ENCODE data around the gene SEM1.
"Not testable (repeated sequence)": the region's sequence is repeated elsewhere in the genome, so short reads cannot be mapped to it uniquely, and the experiment has no call there.

Gene SEM1

GRCh38 chr7:96709381-96710228, at the start of gene SEM1:
Gene SEM1, minus strand, starts transcription at chr7:96709846. Its CDS starts 83 bp downstream, at chr7:96709763.
- DNase-seq: peak; percentile 21 to 59 (median 50)

GRCh38 chr7:96757880-96758279, 48.2 kb upstream of the SEM1 start:
- DNase-seq: not testable (repeated sequence)

GRCh38 chr7:96747418-96747940, 37.8 kb upstream of the SEM1 start:
- no peak for DNase-seq

- no peak for DNase-seq
Observed at GRCh38 chr7:96740130-96740529, 30.5 kb upstream of the SEM1 start.

- DNase-seq: no peak
Observed at GRCh38 chr7:96739609-96740008, 30.0 kb upstream of the SEM1 start.

- no peak for DNase-seq
Observed at GRCh38 chr7:96739167-96739566, 29.5 kb upstream of the SEM1 start.

- no peak for DNase-seq
Observed at GRCh38 chr7:96738705-96739104, 29.1 kb upstream of the SEM1 start.

GRCh38 chr7:96737545-96738050, 28.0 kb upstream of the SEM1 start:
- no peak for DNase-seq

- DNase-seq: no peak
Observed at GRCh38 chr7:96734343-96734742, 24.7 kb upstream of the SEM1 start.

- no peak for DNase-seq
Observed at GRCh38 chr7:96729820-96730219, 20.2 kb upstream of the SEM1 start.

GRCh38 chr7:96728139-96728538, 18.5 kb upstream of the SEM1 start:
- no peak for DNase-seq

- no peak for DNase-seq
Observed at GRCh38 chr7:96727534-96728088, 18.0 kb upstream of the SEM1 start.

GRCh38 chr7:96723622-96724021, 14.0 kb upstream of the SEM1 start:
- no peak for DNase-seq

GRCh38 chr7:96722928-96723327, 13.3 kb upstream of the SEM1 start:
- DNase-seq: not testable (repeated sequence)

- DNase-seq: no peak
Observed at GRCh38 chr7:96720843-96721242, 11.2 kb upstream of the SEM1 start.

GRCh38 chr7:96719164-96719563, 9.5 kb upstream of the SEM1 start:
- DNase-seq: no peak

- no peak for DNase-seq
Observed at GRCh38 chr7:96718107-96719003, 8.7 kb upstream of the SEM1 start.

GRCh38 chr7:96713037-96713436, 3.4 kb upstream of the SEM1 start:
- DNase-seq: no peak

- no peak for DNase-seq
Observed at GRCh38 chr7:96710544-96710943, 898 bp upstream of the SEM1 start.

GRCh38 chr7:96708872-96709271, 774 bp downstream of the SEM1 start:
- DNase-seq: no peak

GRCh38 chr7:96707901-96708774, 1.5 kb downstream of the SEM1 start:
- DNase-seq: no peak

- no peak for DNase-seq
Observed at GRCh38 chr7:96701258-96701657, 8.4 kb downstream of the SEM1 start.
